H1 (cell line): Measurements from ENCODE around the gene CSRNP3. TPM values are rescaled to one million over a fixed set of nuclear protein-coding genes. Genes with fewer than 3 reads are reported as not detected.

Experiments
- CTCF ChIA-PET: fragments of 300-600 bp; sonication (Branson Sonifier 250); formaldehyde crosslinking; loops from one replicate; lab custom pipeline; 2021; ENCODE audit not compliant: partially characterized antibody; lab: Charles Lee
- POLR2A ChIA-PET: fragments of 300-600 bp; sonication (Branson Sonifier 250); formaldehyde crosslinking; loops from one replicate; lab custom pipeline; 2021; ENCODE audit warnings: inconsistent platforms; ENCODE audit not compliant: partially characterized antibody; lab: Charles Lee
- DNase-seq, 2 experiments: peaks; one replicate each; pipeline versions ENCODE4 v3.0.0 to v3.0.0-alpha.2; 2010 to 2022; ENCODE audit warnings: low spot score in 2 of 2, low read depth in 1 of 2, mixed read lengths in 1 of 2
- FAIRE-seq: peaks from 2 replicates; lab custom pipeline; 2011; peaks lifted over from hg19 to GRCh38; lab: Jason Lieb, UNC
- H2AFZ ChIP-seq: 2 replicates; pipeline ENCODE4 v1.8.1; 2012; ENCODE audit warnings: low read length, inconsistent platforms
- H2AK5ac ChIP-seq: 2 replicates; pipeline ENCODE4 v1.6.1; 2013; ENCODE audit warnings: low read depth, low read length
- H2BK120ac ChIP-seq: replicated peaks from 2 replicates; pipeline ENCODE3; 2013; ENCODE audit warnings: low read depth, low read length, inconsistent platforms
- H2BK12ac ChIP-seq: 2 replicates; pipeline ENCODE4 v1.6.1; 2013; ENCODE audit warnings: low read depth, low read length
- H2BK15ac ChIP-seq: 2 replicates; pipeline ENCODE4 v1.6.1; 2013; ENCODE audit warnings: low read length
- H2BK20ac ChIP-seq: 2 replicates; pipeline ENCODE4 v1.6.1; 2013; ENCODE audit warnings: low read length
- H2BK5ac ChIP-seq: 2 replicates; pipeline ENCODE4 v1.6.1; 2013; ENCODE audit warnings: low read depth, low read length
- H3K14ac ChIP-seq: 2 replicates; pipeline ENCODE4 v1.6.1; 2013; ENCODE audit warnings: inconsistent platforms; ENCODE audit not compliant: insufficient read length
- H3K18ac ChIP-seq: 2 replicates; pipeline ENCODE4 v1.6.1; 2013; ENCODE audit warnings: low read length; ENCODE audit errors: extremely low read depth
- H3K23ac ChIP-seq: 2 replicates; pipeline ENCODE4 v1.6.1; 2013; ENCODE audit warnings: inconsistent platforms; ENCODE audit not compliant: insufficient read length
- H3K23me2 ChIP-seq: 2 replicates; pipeline ENCODE4 v1.6.1; 2013; ENCODE audit warnings: low read depth, low read length
- H3K27ac ChIP-seq: 2 replicates; pipeline ENCODE4 v1.6.1; 2011; ENCODE audit warnings: low read depth, low read length, inconsistent platforms
- H3K27me3 ChIP-seq, 4 experiments: replicated peaks in 1 of 4; 1 replicate in 1 of 4; 2 replicates in 3 of 4; pipeline versions ENCODE4 v1.6.1 to v1.8.1; 2011 to 2013; ENCODE audit warnings: low read length in 3 of 4, mild to moderate bottlenecking in 3 of 4, inconsistent platforms in 2 of 4, mixed read lengths in 2 of 4, moderate library complexity in 1 of 4; ENCODE audit not compliant: control insufficient read depth in 3 of 4, insufficient read depth in 3 of 4; ENCODE audit errors: extremely low read depth in 1 of 4
- H3K36me3 ChIP-seq, 4 experiments: 2 replicates each; pipeline versions ENCODE4 v1.6.1 to v1.8.1; 2011 to 2013; ENCODE audit warnings: mild to moderate bottlenecking in 4 of 4, low read length in 3 of 4, moderate library complexity in 2 of 4, control low read depth in 1 of 4, inconsistent platforms in 1 of 4; ENCODE audit not compliant: insufficient read depth in 4 of 4, control insufficient read depth in 2 of 4
- H3K4ac ChIP-seq: replicated peaks from 2 replicates; pipeline ENCODE3; 2013; ENCODE audit warnings: low read length, low read depth, mixed read lengths, inconsistent platforms; ENCODE audit not compliant: insufficient read length
- H3K4me1 ChIP-seq, 4 experiments: replicated peaks in 1 of 4; 1 replicate in 1 of 4; 2 replicates in 3 of 4; pipeline versions ENCODE4 v1.6.1 to v1.8.1; 2011 to 2013; ENCODE audit warnings: low read length in 3 of 4, inconsistent platforms in 2 of 4, mixed read lengths in 1 of 4; ENCODE audit not compliant: insufficient read depth in 4 of 4, control insufficient read depth in 3 of 4
- H3K4me2 ChIP-seq, 2 experiments: 2 replicates each; pipeline versions ENCODE4 v1.6.1 to v1.8.1; 2011 to 2013; ENCODE audit warnings: low read depth in 2 of 2, low read length in 2 of 2, control low read depth in 1 of 2, inconsistent platforms in 1 of 2, mild to moderate bottlenecking in 1 of 2; ENCODE audit not compliant: insufficient read depth in 1 of 2
- H3K4me3 ChIP-seq, 4 experiments: fragments of 200-600, 300-600 bp in 1 of 4; sonication (generic), shearing (Covaris generic), sonication (Bioruptor Twin) in 1 of 4; 2 replicates each; pipeline versions ENCODE4 v1.5.1 to v1.8.1; 2011 to 2016; ENCODE audit warnings: low read length in 4 of 4, low read depth in 3 of 4, control low read depth in 2 of 4, inconsistent platforms in 2 of 4, mild to moderate bottlenecking in 2 of 4, mixed read lengths in 1 of 4, moderate library complexity in 1 of 4; ENCODE audit not compliant: insufficient read depth in 2 of 4; ENCODE audit errors: extremely low read depth in 1 of 4
- H3K56ac ChIP-seq: replicated peaks from 2 replicates; pipeline ENCODE3; 2013; ENCODE audit warnings: low read depth, mild to moderate bottlenecking, mixed read lengths, low read length, inconsistent platforms; ENCODE audit not compliant: insufficient read length
- H3K79me1 ChIP-seq: 2 replicates; pipeline ENCODE4 v1.6.1; 2013; ENCODE audit warnings: low read depth, low read length, control low read depth
- H3K79me2 ChIP-seq, 2 experiments: 2 replicates each; pipeline versions ENCODE4 v1.6.1 to v1.8.1; 2012 to 2013; ENCODE audit warnings: low read length in 2 of 2, mild to moderate bottlenecking in 2 of 2, inconsistent platforms in 1 of 2; ENCODE audit not compliant: insufficient read depth in 2 of 2, control insufficient read depth in 1 of 2
- H3K9ac ChIP-seq, 4 experiments: replicated peaks in 1 of 4; 1 replicate in 1 of 4; 2 replicates in 3 of 4; pipeline versions ENCODE4 v1.6.1 to v1.8.1; 2011 to 2013; ENCODE audit warnings: low read depth in 3 of 4, low read length in 3 of 4, control low read depth in 2 of 4, mild to moderate bottlenecking in 2 of 4, moderate library complexity in 2 of 4, inconsistent platforms in 1 of 4; ENCODE audit errors: extremely low read depth in 1 of 4
- H3K9me3 ChIP-seq, 2 experiments: 2 replicates each; pipeline versions ENCODE4 v1.6.1 to v1.8.1; 2012 to 2013; ENCODE audit warnings: mild to moderate bottlenecking in 2 of 2, moderate library complexity in 2 of 2, control low read depth in 1 of 2, inconsistent platforms in 1 of 2, low read depth in 1 of 2, low read length in 1 of 2, mixed read lengths in 1 of 2; ENCODE audit not compliant: insufficient read depth in 2 of 2
- H4K20me1 ChIP-seq, 2 experiments: replicated peaks in 1 of 2; 2 replicates each; pipeline versions ENCODE3 to v1.8.1; 2011 to 2013; ENCODE audit warnings: inconsistent platforms in 2 of 2, low read length in 2 of 2, mild to moderate bottlenecking in 1 of 2; ENCODE audit not compliant: insufficient read depth in 2 of 2, control insufficient read depth in 1 of 2
- H4K5ac ChIP-seq: 2 replicates; pipeline ENCODE4 v1.6.1; 2013; ENCODE audit warnings: low read length, low read depth, mixed read lengths, inconsistent platforms; ENCODE audit not compliant: insufficient read length
- H4K8ac ChIP-seq: 2 replicates; pipeline ENCODE4 v1.8.0; 2013; ENCODE audit warnings: mild to moderate bottlenecking, moderate library complexity, low read length, inconsistent platforms; ENCODE audit not compliant: insufficient read depth; ENCODE audit errors: extremely low read depth
- H4K91ac ChIP-seq: replicated peaks from 2 replicates; pipeline ENCODE3; 2013; ENCODE audit warnings: low read length, mixed read lengths, inconsistent platforms; ENCODE audit not compliant: insufficient read length
- ASH2L ChIP-seq: fragments of 200-600, 300-600 bp; sonication (generic); IDR thresholded peaks from one replicate; pipeline ENCODE4 v1.7.1; 2017; ENCODE audit warnings: low read length
- BCL11A ChIP-seq, 2 experiments: IDR thresholded peaks; one replicate each; pipeline ENCODE4 v1.6.1; 2011; ENCODE audit warnings: low read depth in 2 of 2, low read length in 2 of 2, mild to moderate bottlenecking in 2 of 2
- BRCA1 ChIP-seq: IDR thresholded peaks from 2 replicates; pipeline ENCODE4 v1.6.1; 2012; ENCODE audit warnings: low read depth, low read length, improper control_type of control experiment
- CTBP2 ChIP-seq: IDR thresholded peaks from 2 replicates; pipeline ENCODE4 v1.7.0; 2011; ENCODE audit warnings: borderline replicate concordance, mild to moderate bottlenecking, moderate library complexity, mixed read lengths, low read length; ENCODE audit not compliant: insufficient read depth, insufficient read length
- HDAC2 ChIP-seq, 2 experiments: fragments of 300-600 bp in 1 of 2; sonication (generic) in 1 of 2; IDR thresholded peaks; 2 replicates each; pipeline ENCODE4 v1.6.1; 2011 to 2012; ENCODE audit warnings: low read depth in 2 of 2, low read length in 2 of 2, mild to moderate bottlenecking in 2 of 2, moderate library complexity in 2 of 2, borderline replicate concordance in 1 of 2, inconsistent platforms in 1 of 2
- KDM1A ChIP-seq: fragments of 200-600, 300-600 bp; sonication (generic); IDR thresholded peaks from 2 replicates; pipeline ENCODE4 v1.7.1; 2016; ENCODE audit warnings: mild to moderate bottlenecking, low read length, borderline replicate concordance
- NRF1 ChIP-seq: IDR thresholded peaks from 2 replicates; pipeline ENCODE4 v1.6.1; 2011; ENCODE audit warnings: mild to moderate bottlenecking, low read depth, low read length, improper control_type of control experiment
- POLR2A ChIP-seq, 2 experiments: IDR thresholded peaks; 1 replicate in 1 of 2; 2 replicates in 1 of 2; pipeline ENCODE4 v1.6.1; 2011; ENCODE audit warnings: low read depth in 2 of 2, low read length in 2 of 2, mild to moderate bottlenecking in 2 of 2; ENCODE audit errors: control extremely low read depth in 1 of 2
- POU5F1 ChIP-seq: IDR thresholded peaks from 2 replicates; pipeline ENCODE4 v1.6.1; 2011; ENCODE audit warnings: low read depth, mild to moderate bottlenecking, low read length, moderate library complexity
- RXRA ChIP-seq: IDR thresholded peaks from 2 replicates; pipeline ENCODE4 v1.6.1; 2011; ENCODE audit warnings: low read depth, mild to moderate bottlenecking, low read length, moderate library complexity; ENCODE audit not compliant: insufficient read depth
- SP4 ChIP-seq: IDR thresholded peaks from 2 replicates; pipeline ENCODE4 v1.6.1; 2012; ENCODE audit warnings: low read length, inconsistent platforms
- TCF12 ChIP-seq: IDR thresholded peaks from 2 replicates; pipeline ENCODE4 v1.6.1; 2011; ENCODE audit warnings: low read depth, mild to moderate bottlenecking, low read length
- WGBS, 2 experiments: shearing (Covaris generic) in 1 of 2; methylation state at CpG; one replicate each; pipeline versions ENCODE4 v1.1.6 to v1.1.7; 2013 to 2015; ENCODE audit warnings: low lambda C conversion rate in 2 of 2, mixed read lengths in 2 of 2, inconsistent platforms in 1 of 2, low coverage in 1 of 2, missing lambda C conversion rate in 1 of 2; ENCODE audit not compliant: insufficient replicate concordance in 2 of 2, insufficient coverage in 1 of 2, insufficient read length in 1 of 2; ENCODE audit errors: extremely low coverage in 1 of 2, missing lambda C conversion rate in 1 of 2; 5-methylcytosine and 5-hydroxymethylcytosine counted together
- polyA plus RNA-seq, 7 experiments: library from polyadenylated mRNA; depleted of rRNA in 3 of 7; stranded (reverse) in 5 of 7; unstranded in 2 of 7; fragments of >200 nt in 5 of 7; fragments of 200-250 nt in 2 of 7; gene quantifications; 1 replicate in 5 of 7; 2 replicates in 1 of 7; 4 replicates in 1 of 7; pipeline versions ENCODE4 v1.2.1 to v1.2.3, GENCODE V29; 2011 to 2013; ENCODE audit warnings: missing spikeins in 2 of 7, mixed read lengths in 2 of 7
- total RNA-seq: library from RNA; stranded (reverse); fragmentation: NEBNext Ultra II Directional; extraction: Animal tissue kit (Norgen Biotek cat#: 25700); gene quantifications from 2 replicates; pipeline ENCODE4 v1.2.1, GENCODE V29; 2021
- TF ChIP-seq, protein P1 (sequence below): IDR thresholded peaks from 2 replicates; pipeline ENCODE4 v1.6.1; 2012; ENCODE audit warnings: inconsistent platforms

The CSRNP3 gene
- total and polyA plus RNA-seq, 2 of the 8 experiments (the other 6 are each of a cell fraction or from before 2014, with no cell fraction given): 1.3 to 6.5 TPM

DNA sequence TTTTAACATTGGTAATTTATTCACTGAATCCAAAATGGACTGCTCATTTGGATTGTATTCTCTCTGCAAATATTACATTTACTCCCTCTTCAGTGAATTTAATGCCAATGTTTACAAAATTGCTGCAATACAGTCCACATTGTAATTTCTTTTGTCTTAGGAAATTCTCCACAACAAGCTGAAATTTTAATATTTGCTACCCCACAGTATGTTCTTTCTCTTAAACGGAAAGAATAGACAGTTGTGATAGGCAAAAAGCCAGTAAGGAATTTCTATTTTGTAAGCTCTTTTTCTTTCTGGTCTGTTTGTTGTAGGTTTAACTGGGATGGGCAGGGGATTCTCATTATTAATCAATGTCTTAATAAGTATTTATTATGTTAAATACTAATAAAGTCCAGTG lies 92.0 kb downstream of the CSRNP3 start:
- POLR2A ChIA-PET: no interaction called here
- H2BK120ac ChIP-seq: no peak overlapping the region
- no peak overlapping the region for H4K91ac ChIP-seq
- no peak overlapping the region for H3K4me2 ChIP-seq
- H4K8ac ChIP-seq: no peak overlapping the region
- TF ChIP-seq BCL11A (IDR thresholded peaks at IDR 0.05; ENCODE audit: low read depth in 2 of 2, low read length in 2 of 2) (no peak), ASH2L (no peak), CTBP2 (no peak), POU5F1 (no peak), TCF12 (no peak), HDAC2 (IDR thresholded peaks at IDR 0.05; ENCODE audit: borderline replicate concordance in 1 of 2, low read depth in 2 of 2, low read length in 2 of 2) (no peak), POLR2A (IDR thresholded peaks at IDR 0.05; ENCODE audit: control extremely low read depth in 1 of 2, low read depth in 2 of 2, low read length in 2 of 2) (no peak), NRF1 (no peak), BRCA1 (no peak), RXRA (no peak), KDM1A (no peak), SP4 (no peak)
- TF ChIP-seq, protein P1, sequence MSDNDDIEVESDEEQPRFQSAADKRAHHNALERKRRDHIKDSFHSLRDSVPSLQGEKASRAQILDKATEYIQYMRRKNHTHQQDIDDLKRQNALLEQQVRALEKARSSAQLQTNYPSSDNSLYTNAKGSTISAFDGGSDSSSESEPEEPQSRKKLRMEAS: no peak
- H3K9me3 ChIP-seq: no peaks in the 10 kb centered on the region
- CTCF ChIA-PET: interaction anchor here (1.0 to 6.0 kb wide), 5 partner anchors 9 to 157 kb away, joined by 3 to 69 read pairs (median 12); no protein-coding TSS in a partner anchor
- no peak overlapping the region for H2BK5ac ChIP-seq
- no peak overlapping the region for H2AK5ac ChIP-seq
- H3K4me1 ChIP-seq: no peaks in the 10 kb centered on the region; a peak in 1 of 7 replicates
- no peak overlapping the region for H3K27ac ChIP-seq
- no peak overlapping the region for H4K5ac ChIP-seq
- 89% methylated on average over 1 of the region's 1 CpG; no CpG with 5 or more reads in 1 of the 2 experiments for WGBS, 2 experiments
- no peak overlapping the region for H2AFZ ChIP-seq
- no peak overlapping the region for H3K56ac ChIP-seq
- FAIRE-seq: no peak
- no peak overlapping the region for H2BK15ac ChIP-seq
- H3K23ac ChIP-seq: no peak overlapping the region
- H3K36me3 ChIP-seq: no peaks in the 10 kb centered on the region
- no peak overlapping the region for H3K18ac ChIP-seq
- H3K79me2 ChIP-seq: no peaks in the 10 kb centered on the region
- no peak overlapping the region for H3K4ac ChIP-seq
- H4K20me1 ChIP-seq: no peaks in the 10 kb centered on the region
- no peak overlapping the region for H3K9ac ChIP-seq
- no peak overlapping the region for H2BK12ac ChIP-seq
- no peak overlapping the region for H3K4me3 ChIP-seq
- no peak for DNase-seq
- no peaks in the 10 kb centered on the region for H3K79me1 ChIP-seq
- H3K23me2 ChIP-seq: no peaks in the 10 kb centered on the region
- no peak overlapping the region for H2BK20ac ChIP-seq
- H3K14ac ChIP-seq: no peak overlapping the region
- no peaks in the 10 kb centered on the region for H3K27me3 ChIP-seq
